Activated T-cell treated with anti-CD3 and anti-CD28 coated beads for 24 hours (primary cell): ENCODE data around the gene C16orf74.

Experiments
- DNase-seq: peaks from one replicate; pipeline ENCODE4 v3.0.0-alpha.2; 2020; ENCODE audit warnings: low read depth

Gene C16orf74

GRCh38 chr16:85673529-85674417 is 77.1 kb downstream of the C16orf74 start:
- no peak for DNase-seq

GRCh38 chr16:85670840-85671239 is 80.1 kb downstream of the C16orf74 start:
- DNase-seq = no peak

DNA sequence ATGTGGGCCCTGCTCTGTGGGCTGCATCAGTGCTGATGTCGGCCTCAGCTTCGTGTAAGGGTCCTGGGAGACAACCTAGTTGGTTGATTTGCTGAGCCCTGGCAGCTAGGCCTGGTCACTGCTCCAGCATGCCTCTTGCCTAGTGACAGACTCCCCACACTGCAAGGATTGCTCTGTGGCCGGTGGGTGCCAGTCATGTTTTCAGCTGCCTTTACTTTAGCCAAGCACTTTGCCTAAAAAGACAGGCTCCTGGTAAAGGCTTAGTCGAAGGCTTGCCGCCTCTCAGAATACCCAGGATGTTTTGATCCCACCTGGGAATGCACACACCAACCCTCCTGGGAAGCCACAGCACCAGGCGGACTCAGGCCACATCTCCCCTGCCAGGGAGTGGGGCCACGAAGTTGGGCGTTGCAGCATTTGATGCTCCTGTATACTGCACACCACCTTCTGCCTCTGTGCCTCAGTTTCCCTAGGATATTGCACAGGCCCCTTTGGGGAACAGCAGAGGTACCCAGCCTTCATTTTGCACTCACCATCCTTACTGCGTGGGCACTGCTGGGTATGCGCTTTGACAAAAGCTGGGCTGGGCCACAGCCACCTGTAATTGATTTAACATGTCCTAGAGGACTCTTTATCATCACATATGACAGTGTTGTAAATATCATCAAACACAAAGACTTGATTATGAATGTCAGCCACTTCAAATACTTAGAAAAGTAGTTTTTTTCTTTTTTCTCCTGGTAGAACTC is 82.0 kb downstream of the C16orf74 start:
- no peak for DNase-seq

DNA sequence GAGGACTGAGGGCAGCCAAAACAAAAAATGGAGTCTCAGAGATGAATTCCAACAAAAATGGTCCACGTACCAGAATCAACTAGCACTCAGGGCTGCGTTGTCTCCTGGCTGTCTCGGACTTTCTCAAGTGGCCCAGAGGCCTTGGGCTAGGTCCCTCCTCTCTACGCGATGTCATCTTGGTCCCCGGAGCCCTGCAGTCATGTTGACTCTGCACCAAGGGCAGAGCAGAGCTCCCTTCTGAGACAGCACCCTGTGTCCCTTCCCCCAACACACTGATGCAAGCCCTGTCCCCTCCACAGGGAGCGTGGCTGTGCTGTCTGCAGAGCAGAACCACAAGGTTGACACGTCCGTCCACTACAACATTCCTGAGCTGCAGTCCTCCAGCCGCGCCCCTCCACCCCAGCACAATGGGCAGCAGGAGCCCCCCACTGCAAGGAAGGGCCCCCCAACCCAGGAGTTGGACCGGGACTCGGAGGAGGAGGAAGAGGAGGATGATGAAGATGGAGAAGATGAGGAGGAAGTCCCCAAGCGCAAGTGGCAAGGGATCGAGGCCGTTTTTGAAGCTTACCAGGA is 83.0 kb downstream of the C16orf74 start:
- DNase-seq = no peak

- no peak for DNase-seq
Observed at GRCh38 chr16:85667261-85667660, 83.6 kb downstream of the C16orf74 start.

DNA sequence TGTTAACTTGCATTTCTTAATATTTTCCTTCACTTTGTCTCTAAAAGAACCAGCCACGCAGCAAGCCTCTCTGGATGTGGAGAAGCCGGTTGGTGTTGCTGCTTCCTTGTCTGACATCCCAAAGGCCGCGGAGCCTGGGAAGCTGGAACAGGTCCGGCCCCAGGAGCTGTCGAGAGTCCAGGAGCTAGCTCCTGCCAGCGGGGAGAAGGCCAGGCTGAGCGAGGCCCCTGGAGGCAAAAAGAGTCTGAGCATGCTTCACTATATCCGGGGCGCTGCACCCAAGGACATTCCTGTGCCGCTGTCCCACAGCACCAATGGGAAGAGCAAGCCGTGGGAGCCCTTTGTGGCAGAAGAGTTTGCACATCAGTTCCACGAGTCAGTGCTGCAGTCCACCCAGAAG is 85.0 kb downstream of the C16orf74 start:
- DNase-seq = no peak

DNA sequence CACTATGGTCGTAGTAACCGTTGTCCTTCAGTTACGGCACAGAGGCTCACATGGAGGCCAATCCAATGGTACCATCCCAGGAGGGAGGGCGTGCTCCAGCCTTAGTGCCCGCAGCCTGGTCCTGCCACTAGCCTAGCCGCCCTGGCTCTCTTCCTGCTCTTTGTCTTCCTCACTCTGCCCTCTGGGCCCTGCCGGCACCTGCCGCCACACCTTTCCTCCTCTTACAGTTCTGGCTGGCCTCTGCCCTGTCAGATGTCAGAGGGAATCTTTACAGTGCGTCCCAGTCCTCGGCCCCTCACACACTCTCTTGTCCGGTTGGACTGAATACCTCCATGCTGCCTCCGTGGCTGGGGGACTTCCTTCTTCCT is 85.5 kb downstream of the C16orf74 start:
- no peak for DNase-seq

- no peak for DNase-seq
Observed at GRCh38 chr16:85664580-85665372, 86.1 kb downstream of the C16orf74 start.

GRCh38 chr16:85663891-85664321 is 87.0 kb downstream of the C16orf74 start:
- no peak for DNase-seq

GRCh38 chr16:85662976-85663830 is 87.7 kb downstream of the C16orf74 start:
- DNase-seq = no peak

GRCh38 chr16:85662482-85662812 is 88.4 kb downstream of the C16orf74 start:
- no peak for DNase-seq

- DNase-seq = no peak
Observed at GRCh38 chr16:85661740-85662481, 89.0 kb downstream of the C16orf74 start.

GRCh38 chr16:85660843-85661739 is 89.8 kb downstream of the C16orf74 start:
- no peak for DNase-seq

DNA sequence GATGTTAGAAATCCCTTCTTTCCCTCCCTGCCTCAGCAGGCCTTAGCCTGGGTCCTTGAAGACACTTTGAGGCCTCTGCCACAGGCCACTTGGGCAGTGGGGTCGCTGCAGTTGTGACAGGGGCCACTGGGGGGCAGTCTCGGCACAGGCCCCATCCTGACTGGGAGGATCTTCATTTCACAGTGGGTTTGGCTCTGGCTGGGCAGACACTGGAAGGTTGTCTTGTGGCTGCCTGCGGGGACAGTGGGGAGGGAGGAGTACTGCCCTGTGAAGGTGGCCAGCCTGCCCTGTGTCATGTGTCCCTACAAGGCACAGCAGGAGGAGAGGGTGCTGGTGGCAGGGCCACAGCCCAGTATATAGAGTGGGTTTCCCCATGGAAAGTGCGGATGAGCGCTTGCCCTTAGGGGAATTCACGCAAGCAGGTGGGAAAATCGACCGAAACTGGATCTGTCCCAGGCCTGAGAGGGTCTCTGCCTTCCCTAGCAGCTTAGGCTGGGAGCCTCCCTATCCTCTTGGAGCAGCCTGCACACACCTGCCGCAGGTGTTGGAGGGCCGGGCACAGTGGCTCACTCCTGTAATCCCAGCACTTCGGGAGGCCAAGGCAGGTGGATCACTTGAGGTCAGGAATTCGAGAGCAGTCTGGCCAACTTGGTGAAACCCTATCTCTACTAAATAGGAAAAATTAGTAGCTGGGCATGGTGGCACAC is 90.9 kb downstream of the C16orf74 start:
- peak; percentile 57 for DNase-seq

DNA sequence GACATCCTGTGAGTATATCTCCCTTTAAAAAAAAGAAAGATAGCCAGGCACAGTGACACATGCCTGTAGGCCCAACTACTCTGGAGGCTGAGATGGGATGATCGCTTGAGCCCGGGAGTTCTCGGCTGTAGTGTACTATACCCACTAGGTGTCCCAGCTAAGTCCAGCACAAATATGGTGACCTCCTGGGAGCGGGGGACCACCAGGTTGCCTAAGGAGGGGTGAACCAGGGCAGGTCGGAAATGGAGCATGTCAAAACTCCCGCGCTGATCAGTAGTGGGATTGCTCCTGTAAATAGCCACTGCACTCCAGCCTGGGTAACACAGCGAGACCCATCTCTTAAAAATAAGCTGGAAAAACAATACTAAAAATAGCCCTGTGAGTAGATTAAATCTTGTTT is 91.6 kb downstream of the C16orf74 start:
- DNase-seq = no peak

DNA sequence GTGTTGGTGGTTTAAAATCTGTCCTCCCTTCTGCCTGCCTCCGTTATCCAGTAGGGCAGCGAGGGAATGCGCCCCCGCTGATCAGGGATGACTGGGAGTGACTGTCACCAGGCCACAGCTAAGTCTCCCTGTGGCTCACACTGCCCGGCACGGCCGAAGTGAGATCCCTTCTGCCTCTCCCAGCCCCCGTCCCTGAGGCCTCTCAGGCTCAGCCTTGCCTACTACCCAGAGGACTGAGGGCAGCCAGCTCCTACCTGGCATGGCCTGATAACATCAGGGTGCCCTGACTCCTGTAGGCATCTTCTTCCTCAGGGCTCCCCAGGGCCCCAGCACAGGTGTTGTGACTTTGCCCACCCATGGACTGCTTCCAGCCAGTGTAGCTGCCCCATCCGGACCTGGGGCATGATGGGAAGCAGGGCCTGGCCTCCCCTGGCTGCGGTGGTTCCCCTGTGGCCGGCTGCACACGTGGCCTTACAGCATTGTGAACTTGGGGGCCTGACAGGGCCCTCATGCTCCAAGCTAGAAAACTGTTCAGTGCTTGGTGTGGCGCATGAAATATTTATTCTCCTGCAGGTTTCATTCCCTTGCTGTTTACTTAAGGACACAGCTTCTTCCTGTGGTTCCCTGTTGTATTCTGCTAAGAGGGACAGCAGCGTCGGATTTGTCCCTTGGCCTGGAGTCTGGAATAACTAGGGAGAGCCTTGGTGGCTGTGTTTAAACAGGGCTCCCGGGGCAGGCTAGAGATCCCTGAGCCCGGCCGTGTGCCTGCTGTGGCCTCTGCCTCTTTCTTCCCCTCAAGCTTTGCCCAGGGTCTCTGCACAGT is 92.2 kb downstream of the C16orf74 start:
- no peak for DNase-seq

DNA sequence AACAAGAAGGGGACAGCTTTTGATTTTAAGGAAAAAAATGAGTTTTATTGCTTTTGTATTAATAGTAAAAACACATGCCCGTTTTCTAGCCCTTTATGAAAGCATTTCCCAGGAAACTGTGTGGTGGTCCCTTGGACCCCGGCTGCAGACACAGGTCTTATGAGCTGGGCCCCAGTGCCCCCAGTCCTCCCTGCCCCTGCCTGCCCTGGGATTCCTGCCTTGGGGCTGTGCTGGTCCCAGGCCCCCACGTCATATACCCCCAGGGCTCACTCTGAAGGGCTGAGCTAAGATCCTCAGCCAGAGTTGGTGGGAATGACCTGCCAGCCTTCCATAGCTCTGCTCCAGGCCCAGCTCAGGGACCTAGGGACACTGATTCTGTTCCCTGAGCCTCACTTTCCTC is 92.9 kb downstream of the C16orf74 start:
- DNase-seq = no peak
